ENCODE data around the gene ATXN7L2. TPM values are rescaled to one million over a fixed set of nuclear protein-coding genes. Genes with fewer than 3 reads are reported as not detected.
"Not testable (repeated sequence)": the region's sequence is repeated elsewhere in the genome, so short reads cannot be mapped to it uniquely, and the experiment has no call there.

The ATXN7L2 gene
- total RNA-seq, 1 donor from 2014 or later: 2.1 TPM

DNA sequence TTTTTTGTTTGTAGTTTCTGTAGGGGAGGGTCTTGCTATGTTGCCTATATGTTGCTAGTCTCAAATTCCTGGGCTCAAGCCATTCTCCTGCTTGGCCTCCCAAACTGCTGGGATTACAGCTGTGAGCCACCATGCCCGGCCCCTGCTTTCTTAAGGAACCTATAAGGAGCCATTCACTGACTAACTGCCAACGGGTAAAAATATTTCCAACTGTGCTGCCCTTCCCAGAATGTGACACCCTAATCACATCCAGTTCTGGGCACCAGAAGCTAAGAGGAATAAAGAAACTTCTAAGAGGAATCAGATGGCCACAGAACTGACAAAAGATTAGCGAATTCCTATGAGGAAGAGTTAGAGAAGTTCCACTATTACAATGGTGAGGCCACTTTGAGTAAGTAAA, 10.9 kb upstream of the ATXN7L2 start:
- H3K27ac ChIP-seq (replicated peaks): no peak overlapping the region
- TF ChIP-seq, protein P1, sequence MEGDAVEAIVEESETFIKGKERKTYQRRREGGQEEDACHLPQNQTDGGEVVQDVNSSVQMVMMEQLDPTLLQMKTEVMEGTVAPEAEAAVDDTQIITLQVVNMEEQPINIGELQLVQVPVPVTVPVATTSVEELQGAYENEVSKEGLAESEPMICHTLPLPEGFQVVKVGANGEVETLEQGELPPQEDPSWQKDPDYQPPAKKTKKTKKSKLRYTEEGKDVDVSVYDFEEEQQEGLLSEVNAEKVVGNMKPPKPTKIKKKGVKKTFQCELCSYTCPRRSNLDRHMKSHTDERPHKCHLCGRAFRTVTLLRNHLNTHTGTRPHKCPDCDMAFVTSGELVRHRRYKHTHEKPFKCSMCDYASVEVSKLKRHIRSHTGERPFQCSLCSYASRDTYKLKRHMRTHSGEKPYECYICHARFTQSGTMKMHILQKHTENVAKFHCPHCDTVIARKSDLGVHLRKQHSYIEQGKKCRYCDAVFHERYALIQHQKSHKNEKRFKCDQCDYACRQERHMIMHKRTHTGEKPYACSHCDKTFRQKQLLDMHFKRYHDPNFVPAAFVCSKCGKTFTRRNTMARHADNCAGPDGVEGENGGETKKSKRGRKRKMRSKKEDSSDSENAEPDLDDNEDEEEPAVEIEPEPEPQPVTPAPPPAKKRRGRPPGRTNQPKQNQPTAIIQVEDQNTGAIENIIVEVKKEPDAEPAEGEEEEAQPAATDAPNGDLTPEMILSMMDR (IDR thresholded peaks at IDR 0.05; ENCODE audit: borderline replicate concordance): no peak
- intact Hi-C loops (cut with micrococcal nuclease): no loop called here
- no peak for DNase-seq
- peaks cover 30% of the 10 kb centered on the region for H3K27me3 ChIP-seq (ENCODE audit: low read depth)
- no peaks in the 10 kb centered on the region for H3K9me3 ChIP-seq (replicated peaks)
- H3K36me3 ChIP-seq: peaks cover 13% of the 10 kb centered on the region
- H3K4me1 ChIP-seq: peaks cover 33% of the 10 kb centered on the region
- H3K4me3 ChIP-seq: no peak overlapping the region

DNA sequence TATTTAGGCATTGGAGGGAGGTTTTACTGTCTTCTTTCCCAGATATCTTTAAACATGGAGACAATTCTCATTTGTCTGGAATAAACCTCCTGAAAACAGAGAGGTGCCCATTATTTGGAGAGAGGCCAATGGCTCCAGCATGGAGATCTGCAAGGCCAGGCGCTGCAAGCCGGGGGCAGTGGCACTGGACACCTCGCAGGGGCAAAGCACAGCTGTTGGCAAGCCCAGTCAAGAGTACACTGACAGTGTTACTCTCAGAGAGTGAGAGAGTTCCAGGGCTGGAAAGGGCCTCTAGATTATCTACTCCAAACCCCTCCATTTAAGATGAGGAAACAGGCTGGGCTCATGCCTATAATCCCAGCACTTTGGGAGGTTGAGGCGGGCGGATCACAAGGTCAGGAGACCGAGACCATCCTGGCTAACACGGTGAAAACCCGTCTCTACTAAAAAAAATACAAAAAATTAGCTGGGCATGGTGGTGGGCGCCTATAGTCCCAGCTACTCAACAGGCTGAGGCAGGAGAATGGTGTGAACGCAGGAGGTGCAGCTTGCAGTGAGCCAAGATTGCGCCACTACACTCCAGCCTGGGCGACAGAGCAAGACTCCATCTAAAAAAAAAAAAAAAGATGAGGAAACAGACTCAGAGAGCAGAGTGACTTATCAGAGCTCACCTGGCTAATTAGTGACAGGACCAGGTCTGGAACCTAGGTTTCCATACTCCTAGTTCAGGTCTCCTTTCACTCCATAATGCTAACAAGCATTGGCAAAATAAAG, 10.2 kb upstream of the ATXN7L2 start:
- intact Hi-C loops (cut with micrococcal nuclease); H3K27ac ChIP-seq (replicated peaks): not testable (repeated sequence)
- peaks cover 28% of the 10 kb centered on the region for H3K4me1 ChIP-seq

DNA sequence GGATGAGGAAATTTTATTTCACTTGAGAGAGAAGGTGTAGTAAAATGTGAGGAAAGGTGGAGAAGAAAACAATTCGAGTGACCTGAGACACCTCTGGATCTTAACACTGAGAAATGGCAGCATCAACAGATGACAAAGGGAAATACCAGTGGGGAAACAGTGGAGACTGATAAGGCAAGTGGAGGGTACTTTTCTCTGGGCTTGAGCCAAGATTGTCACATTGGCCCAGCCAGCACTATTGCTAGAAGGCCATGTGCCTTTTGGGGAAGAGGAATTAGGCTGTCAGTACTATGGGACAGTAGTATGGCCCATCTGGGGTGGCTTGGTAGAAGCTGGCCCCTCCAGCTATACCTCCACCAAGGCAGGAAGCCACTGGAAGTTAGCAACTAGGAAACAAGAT, 9.0 kb upstream of the ATXN7L2 start:
- TF ChIP-seq, protein P1 (IDR thresholded peaks at IDR 0.05; ENCODE audit: borderline replicate concordance): no peak
- no peaks in the 10 kb centered on the region for H3K9me3 ChIP-seq (replicated peaks)
- peaks cover 18% of the 10 kb centered on the region for H3K36me3 ChIP-seq
- H3K4me1 ChIP-seq: peaks cover 28% of the 10 kb centered on the region
- no peak overlapping the region for H3K27ac ChIP-seq (replicated peaks)
- H3K27me3 ChIP-seq (ENCODE audit: low read depth): peaks cover 21% of the 10 kb centered on the region
- no peak overlapping the region for H3K4me3 ChIP-seq
- intact Hi-C loops (cut with micrococcal nuclease): no loop called here
- DNase-seq: no peak

More for the DNA sequence above, 10.2 kb upstream of the ATXN7L2 start:
- Histone ChIP-seq H3K36me3 (peaks cover 16% of the 10 kb centered on the region), H3K27me3 (ENCODE audit: low read depth) (peaks cover 30% of the 10 kb centered on the region)
- H3K9me3 ChIP-seq (replicated peaks); DNase-seq; H3K4me3 ChIP-seq: not testable (repeated sequence)

DNA sequence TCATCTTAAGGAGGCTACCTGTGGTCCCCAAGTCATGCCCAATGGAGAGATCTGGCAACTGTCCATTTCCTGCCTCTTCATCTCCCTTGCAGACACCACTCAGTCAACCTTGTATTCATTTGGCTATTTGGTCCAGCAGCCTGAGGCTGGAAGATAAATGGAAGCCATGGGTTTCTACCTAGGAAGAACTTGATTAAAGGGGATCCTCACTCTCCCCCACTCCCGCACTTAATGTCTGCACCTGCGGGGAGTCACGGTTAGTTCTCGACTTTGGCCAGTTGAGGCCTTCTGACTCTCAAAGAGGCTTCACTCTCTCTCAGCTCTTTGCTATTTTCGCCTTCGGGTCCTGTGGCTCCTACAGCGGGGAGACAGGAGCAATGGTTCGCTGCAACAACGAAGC, 8.4 kb upstream of the ATXN7L2 start:
- H3K36me3 ChIP-seq: peaks cover 18% of the 10 kb centered on the region
- peaks cover 28% of the 10 kb centered on the region for H3K4me1 ChIP-seq

DNA sequence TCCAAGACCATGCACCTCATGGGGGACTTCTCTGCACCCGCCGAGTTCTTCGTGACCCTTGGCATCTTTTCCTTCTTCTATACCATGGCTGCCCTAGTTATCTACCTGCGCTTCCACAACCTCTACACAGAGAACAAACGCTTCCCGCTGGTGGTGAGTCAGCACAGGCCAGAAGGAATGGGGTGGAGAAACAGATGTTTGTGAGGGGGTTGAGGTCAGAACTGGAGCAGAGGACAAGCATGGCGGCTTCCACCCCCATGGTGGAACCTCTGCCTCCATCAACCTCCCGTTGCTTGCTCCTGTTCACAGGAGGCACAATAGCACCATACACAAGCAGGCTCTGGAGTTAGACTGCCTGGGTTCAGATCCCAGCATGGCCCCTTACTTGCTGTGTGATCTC, 6.9 kb upstream of the ATXN7L2 start:
- Histone ChIP-seq H3K4me1 (peaks cover 28% of the 10 kb centered on the region), H3K4me3 (no peak overlapping the region), H3K27ac (replicated peaks) (no peak overlapping the region), H3K36me3 (peaks cover 18% of the 10 kb centered on the region), H3K27me3 (ENCODE audit: low read depth) (peaks cover 12% of the 10 kb centered on the region), H3K9me3 (replicated peaks) (no peaks in the 10 kb centered on the region)
- TF ChIP-seq, protein P1 (IDR thresholded peaks at IDR 0.05; ENCODE audit: borderline replicate concordance): no peak
- intact Hi-C loops (cut with micrococcal nuclease): no loop called here
- DNase-seq: no peak

More for the DNA sequence above, 8.4 kb upstream of the ATXN7L2 start:
- Histone ChIP-seq H3K27ac (replicated peaks) (no peak overlapping the region), H3K9me3 (replicated peaks) (no peaks in the 10 kb centered on the region), H3K27me3 (ENCODE audit: low read depth) (peaks cover 15% of the 10 kb centered on the region), H3K4me3 (no peak overlapping the region)
- TF ChIP-seq, protein P1 (IDR thresholded peaks at IDR 0.05; ENCODE audit: borderline replicate concordance): no peak
- DNase-seq: no peak
- intact Hi-C loops (cut with micrococcal nuclease): no loop called here

DNA sequence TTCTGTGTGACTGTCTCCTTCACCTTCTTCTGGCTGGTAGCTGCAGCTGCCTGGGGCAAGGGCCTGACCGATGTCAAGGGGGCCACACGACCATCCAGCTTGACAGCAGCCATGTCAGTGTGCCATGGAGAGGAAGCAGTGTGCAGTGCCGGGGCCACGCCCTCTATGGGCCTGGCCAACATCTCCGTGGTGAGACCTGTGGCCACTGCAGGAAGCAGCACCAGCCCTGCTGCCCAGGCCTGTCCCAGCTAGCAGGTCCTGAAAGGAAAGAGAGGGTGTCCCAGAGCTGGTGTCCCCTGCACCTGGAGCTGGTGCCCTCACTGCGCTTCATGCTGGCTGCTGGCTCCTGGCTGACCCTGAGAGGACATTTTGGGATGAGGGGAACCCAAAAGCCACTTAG, 5.9 kb upstream of the ATXN7L2 start:
- DNase-seq: no peak
- TF ChIP-seq, protein P1 (IDR thresholded peaks at IDR 0.05; ENCODE audit: borderline replicate concordance): no peak
- intact Hi-C loops (cut with micrococcal nuclease): no loop called here

More for the DNA sequence above, 5.9 kb upstream of the ATXN7L2 start:
- Histone ChIP-seq H3K4me3 (no peak overlapping the region), H3K9me3 (replicated peaks) (no peaks in the 10 kb centered on the region), H3K27me3 (ENCODE audit: low read depth) (peaks cover 8% of the 10 kb centered on the region), H3K4me1 (peaks cover 23% of the 10 kb centered on the region), H3K27ac (replicated peaks) (no peak overlapping the region), H3K36me3 (peaks cover 18% of the 10 kb centered on the region)

Data from left ventricle myocardium inferior (tissue), 1 donor.